Neural progenitor cell (in vitro differentiated cells): Measurements from ENCODE around the gene KDM7A. TPM values are rescaled to one million over a fixed set of nuclear protein-coding genes. Genes with fewer than 3 reads are reported as not detected.

Experiments
- DNase-seq: peaks from one replicate; pipeline ENCODE4 v3.0.0-alpha.2; 2016; ENCODE audit warnings: low spot score
- H2AFZ ChIP-seq: fragments of 200-600 bp; sonication (generic); replicated peaks from 2 replicates; pipeline ENCODE4 v1.6.1; 2016; ENCODE audit warnings: antibody characterized with exemption
- H3F3A ChIP-seq: fragments of 200-600 bp; sonication (generic); 2 replicates; pipeline ENCODE4 v1.6.1; 2016; ENCODE audit warnings: antibody characterized with exemption, low read depth
- H3K27ac ChIP-seq: fragments of 200-600 bp; sonication (generic); 2 replicates; pipeline ENCODE4 v1.5.1; 2016; ENCODE audit warnings: mild to moderate bottlenecking
- H3K27me3 ChIP-seq: fragments of 200-600 bp; sonication (generic); 2 replicates; pipeline ENCODE4 v1.6.1; 2016; ENCODE audit warnings: mild to moderate bottlenecking, moderate library complexity
- H3K36me3 ChIP-seq: fragments of 200-600 bp; sonication (generic); 2 replicates; pipeline ENCODE4 v1.5.1; 2016
- H3K4me1 ChIP-seq: fragments of 200-600 bp; sonication (generic); 2 replicates; pipeline ENCODE4 v1.6.1; 2016; ENCODE audit warnings: mixed run types
- H3K4me2 ChIP-seq: fragments of 200-600 bp; sonication (generic); 2 replicates; pipeline ENCODE4 v1.6.1; 2016
- H3K4me3 ChIP-seq: fragments of 200-600 bp; sonication (generic); 2 replicates; pipeline ENCODE4 v1.5.1; 2016
- H3K79me2 ChIP-seq: fragments of 200-600 bp; sonication (generic); 2 replicates; pipeline ENCODE4 v1.6.1; 2016; ENCODE audit warnings: low read depth
- H3K9ac ChIP-seq: fragments of 200-600 bp; sonication (generic); 2 replicates; pipeline ENCODE4 v1.6.1; 2016
- H3K9me3 ChIP-seq: fragments of 200-600 bp; sonication (generic); 2 replicates; pipeline ENCODE4 v1.5.1; 2016; ENCODE audit warnings: low read depth
- H4K20me1 ChIP-seq: fragments of 200-600 bp; sonication (generic); 2 replicates; pipeline ENCODE4 v1.6.1; 2016; ENCODE audit warnings: low read depth
- H3K27ac Mint-ChIP-seq: 3 replicates; pipeline ENCODE4 v1.8.0; 2021; ENCODE audit warnings: mixed read lengths
- H3K27me3 Mint-ChIP-seq: 2 replicates; pipeline ENCODE4 v1.8.0; 2022; ENCODE audit warnings: low read depth, mild to moderate bottlenecking, inconsistent platforms, moderate library complexity, mixed read lengths; ENCODE audit not compliant: insufficient read depth
- H3K36me3 Mint-ChIP-seq: 3 replicates; pipeline ENCODE4 v1.8.0; 2021; ENCODE audit warnings: mixed read lengths
- H3K4me1 Mint-ChIP-seq: 3 replicates; pipeline ENCODE4 v1.8.0; 2021; ENCODE audit warnings: mixed read lengths
- H3K4me3 Mint-ChIP-seq: 3 replicates; pipeline ENCODE4 v1.8.0; 2021; ENCODE audit warnings: mild to moderate bottlenecking, moderate library complexity, mixed read lengths
- H3K9me3 Mint-ChIP-seq: 3 replicates; pipeline ENCODE4 v1.8.0; 2020; ENCODE audit warnings: mixed read lengths
- CTCF ChIP-seq: fragments of 200-600 bp; sonication (generic); IDR thresholded peaks from 2 replicates; pipeline ENCODE4 v1.5.1; 2017; ENCODE audit warnings: antibody characterized with exemption, mild to moderate bottlenecking
- EZH2 ChIP-seq: fragments of 200-600 bp; sonication (generic); IDR thresholded peaks from 2 replicates; pipeline ENCODE4 v1.6.1; 2017; ENCODE audit warnings: antibody characterized with exemption, mild to moderate bottlenecking, moderate library complexity
- EZH2phosphoT487 ChIP-seq: fragments of 200-600 bp; sonication (generic); IDR thresholded peaks from 2 replicates; pipeline ENCODE4 v1.6.1; 2017; ENCODE audit warnings: antibody characterized with exemption
- total RNA-seq: library from RNA; depleted of rRNA; stranded (reverse); fragments of >200 nt; gene quantifications from 2 replicates; pipeline ENCODE4 v1.2.3, GENCODE V29; 2015; ENCODE audit warnings: low replicate concordance

KDM7A gene
- total RNA-seq, 1 donor from 2014 or later = 13.6 TPM

DNA sequence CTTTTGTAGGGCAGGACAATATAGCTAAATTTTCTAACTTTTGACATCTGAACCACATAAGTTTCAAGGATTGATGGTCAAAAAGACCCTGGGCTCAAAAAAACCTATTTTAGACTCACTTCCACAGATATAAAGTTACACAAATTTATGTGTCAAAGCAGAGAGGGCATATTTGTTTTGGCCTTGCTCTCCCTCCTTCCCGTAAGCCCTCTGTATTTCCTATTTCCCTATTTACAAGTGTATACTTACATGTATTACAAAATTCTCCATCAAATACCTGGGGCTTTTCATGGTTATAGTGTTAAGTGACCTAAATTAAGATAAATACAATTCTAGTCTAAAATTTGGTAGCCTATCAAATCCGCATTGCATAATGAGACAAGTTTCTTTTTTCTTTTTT is 2.6 kb downstream of the KDM7A start:
- Histone ChIP-seq H3F3A (peaks cover 25% of the 10 kb centered on the region), H3K79me2 (peaks cover 54% of the 10 kb centered on the region), H3K27ac (no peak overlapping the region), H3K27me3 (peaks cover 18% of the 10 kb centered on the region), H3K36me3 (no peaks in the 10 kb centered on the region), H3K4me2 (no peak overlapping the region), H3K4me1 (peaks cover 7% of the 10 kb centered on the region), H4K20me1 (peaks cover 31% of the 10 kb centered on the region), H3K9me3 (no peaks in the 10 kb centered on the region), H3K4me3 (no peak overlapping the region), H2AFZ (no peak overlapping the region), H3K9ac (no peak overlapping the region)
- Mint-ChIP-seq H3K27ac (no peak overlapping the region), H3K4me3 (no peak overlapping the region), H3K4me1 (peaks cover 7% of the 10 kb centered on the region), H3K27me3 (peaks cover 8% of the 10 kb centered on the region), H3K36me3 (peaks cover 1% of the 10 kb centered on the region), H3K9me3 (no peaks in the 10 kb centered on the region)
- no peak for DNase-seq
- no peak for TF ChIP-seq EZH2phosphoT487
- TF ChIP-seq CTCF = no peak
- TF ChIP-seq EZH2 = no peak

DNA sequence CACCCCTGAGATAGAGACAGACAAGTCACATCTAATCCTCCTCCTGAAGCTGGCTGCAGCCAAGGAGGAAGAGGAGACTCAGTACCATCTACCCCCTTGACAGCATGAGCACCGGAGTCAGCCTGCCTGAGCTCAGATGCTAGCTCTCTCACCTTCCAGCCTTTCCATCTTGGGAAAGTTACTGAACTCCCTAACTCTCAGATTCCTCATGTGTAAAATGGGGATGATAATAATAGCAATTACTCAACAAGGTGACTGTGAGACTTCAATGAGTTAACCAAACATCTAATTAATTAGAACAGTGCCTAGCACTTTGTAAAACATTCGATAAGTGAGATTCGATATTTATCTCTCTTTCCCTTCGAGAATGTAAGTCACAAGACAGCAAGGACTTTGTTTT is 6.4 kb downstream of the KDM7A start:
- peaks cover 3% of the 10 kb centered on the region for H3K4me1 ChIP-seq
- Mint-ChIP-seq H3K4me3 (no peak overlapping the region), H3K9me3 (no peaks in the 10 kb centered on the region), H3K4me1 (peaks cover 3% of the 10 kb centered on the region), H3K27ac (no peak overlapping the region), H3K36me3 (peaks cover 1% of the 10 kb centered on the region), H3K27me3 (peaks cover 2% of the 10 kb centered on the region)
- no peak overlapping the region for H3K9ac ChIP-seq
- no peaks in the 10 kb centered on the region for H3K36me3 ChIP-seq
- peaks cover 42% of the 10 kb centered on the region for H4K20me1 ChIP-seq
- H3K4me3 ChIP-seq = no peak overlapping the region
- H3K4me2 ChIP-seq = no peak overlapping the region
- peaks cover 10% of the 10 kb centered on the region for H3F3A ChIP-seq
- no peak overlapping the region for H2AFZ ChIP-seq
- no peak overlapping the region for H3K27ac ChIP-seq
- H3K27me3 ChIP-seq = no peaks in the 10 kb centered on the region
- no peak for DNase-seq
- peaks cover 77% of the 10 kb centered on the region for H3K79me2 ChIP-seq
- TF ChIP-seq EZH2 (no peak), EZH2phosphoT487 (no peak), CTCF (no peak)
- H3K9me3 ChIP-seq = no peaks in the 10 kb centered on the region

DNA sequence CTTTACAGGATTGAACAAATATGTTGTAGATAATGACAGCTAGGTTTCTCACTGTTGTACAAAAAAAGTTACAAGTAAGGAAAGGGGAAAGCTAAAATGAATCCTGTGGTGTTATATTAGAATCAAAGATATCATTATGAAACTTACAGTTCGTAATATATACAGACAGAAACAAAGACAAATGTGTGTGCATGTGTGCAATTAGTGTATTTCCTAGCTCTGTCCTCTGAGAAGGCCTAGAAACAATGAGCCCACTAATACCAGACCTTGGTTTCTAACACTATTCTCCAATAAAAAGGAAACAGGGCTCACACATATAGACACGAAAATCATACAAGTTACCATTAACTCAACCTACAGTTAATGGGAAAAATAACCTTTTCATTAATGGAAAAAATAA is 8.0 kb downstream of the KDM7A start:
- no peaks in the 10 kb centered on the region for H3K4me1 Mint-ChIP-seq
- H3K9me3 ChIP-seq = no peaks in the 10 kb centered on the region
- H3F3A ChIP-seq = peaks cover 5% of the 10 kb centered on the region
- H3K27me3 ChIP-seq = no peaks in the 10 kb centered on the region
- H3K27ac ChIP-seq = no peak overlapping the region
- no peak overlapping the region for H3K4me3 ChIP-seq
- DNase-seq = no peak
- H3K36me3 Mint-ChIP-seq = peaks cover 1% of the 10 kb centered on the region
- H3K27me3 Mint-ChIP-seq = no peaks in the 10 kb centered on the region
- H4K20me1 ChIP-seq = peaks cover 33% of the 10 kb centered on the region
- no peak overlapping the region for H2AFZ ChIP-seq
- H3K36me3 ChIP-seq = no peaks in the 10 kb centered on the region
- H3K4me2 ChIP-seq = no peak overlapping the region
- H3K4me1 ChIP-seq = no peaks in the 10 kb centered on the region
- H3K9me3 Mint-ChIP-seq = no peaks in the 10 kb centered on the region
- TF ChIP-seq EZH2phosphoT487 = no peak
- TF ChIP-seq CTCF = no peak
- no peak for TF ChIP-seq EZH2
- no peak overlapping the region for H3K4me3 Mint-ChIP-seq
- no peak overlapping the region for H3K9ac ChIP-seq
- H3K27ac Mint-ChIP-seq = no peak overlapping the region
- peaks cover 68% of the 10 kb centered on the region for H3K79me2 ChIP-seq
